ENCODE measurements around the gene PDZD2. TPM values are rescaled to one million over a fixed set of nuclear protein-coding genes. Genes with fewer than 3 reads are reported as not detected.

PDZD2 gene
- total RNA-seq, 1 donor from 2014 or later = 23.3 TPM

GRCh38 chr5:31613651-31614050 is 25.3 kb upstream of the PDZD2 start:
- H3K4me3 Mint-ChIP-seq (ENCODE audit: unreplicated experiment) = no peak overlapping the region
- no peak overlapping the region for H3K27ac Mint-ChIP-seq (ENCODE audit: unreplicated experiment)
- TF ChIP-seq, protein P1, sequence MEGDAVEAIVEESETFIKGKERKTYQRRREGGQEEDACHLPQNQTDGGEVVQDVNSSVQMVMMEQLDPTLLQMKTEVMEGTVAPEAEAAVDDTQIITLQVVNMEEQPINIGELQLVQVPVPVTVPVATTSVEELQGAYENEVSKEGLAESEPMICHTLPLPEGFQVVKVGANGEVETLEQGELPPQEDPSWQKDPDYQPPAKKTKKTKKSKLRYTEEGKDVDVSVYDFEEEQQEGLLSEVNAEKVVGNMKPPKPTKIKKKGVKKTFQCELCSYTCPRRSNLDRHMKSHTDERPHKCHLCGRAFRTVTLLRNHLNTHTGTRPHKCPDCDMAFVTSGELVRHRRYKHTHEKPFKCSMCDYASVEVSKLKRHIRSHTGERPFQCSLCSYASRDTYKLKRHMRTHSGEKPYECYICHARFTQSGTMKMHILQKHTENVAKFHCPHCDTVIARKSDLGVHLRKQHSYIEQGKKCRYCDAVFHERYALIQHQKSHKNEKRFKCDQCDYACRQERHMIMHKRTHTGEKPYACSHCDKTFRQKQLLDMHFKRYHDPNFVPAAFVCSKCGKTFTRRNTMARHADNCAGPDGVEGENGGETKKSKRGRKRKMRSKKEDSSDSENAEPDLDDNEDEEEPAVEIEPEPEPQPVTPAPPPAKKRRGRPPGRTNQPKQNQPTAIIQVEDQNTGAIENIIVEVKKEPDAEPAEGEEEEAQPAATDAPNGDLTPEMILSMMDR (IDR thresholded peaks at IDR 0.05; ENCODE audit: partially characterized antibody, unreplicated experiment) = no peak
- peaks cover 5% of the 10 kb centered on the region for H3K4me1 Mint-ChIP-seq (ENCODE audit: low read depth, unreplicated experiment)
- peaks cover 3% of the 10 kb centered on the region for H3K27me3 Mint-ChIP-seq (ENCODE audit: unreplicated experiment)
- no peaks in the 10 kb centered on the region for H3K36me3 Mint-ChIP-seq (ENCODE audit: unreplicated experiment)
- no peaks in the 10 kb centered on the region for H3K9me3 Mint-ChIP-seq (ENCODE audit: unreplicated experiment)
- no peak for DNase-seq

GRCh38 chr5:31614151-31615020 is 24.5 kb upstream of the PDZD2 start:
- DNase-seq = no peak
- Mint-ChIP-seq H3K9me3 (ENCODE audit: unreplicated experiment) (no peaks in the 10 kb centered on the region), H3K27ac (ENCODE audit: unreplicated experiment) (no peak overlapping the region), H3K27me3 (ENCODE audit: unreplicated experiment) (peaks cover 3% of the 10 kb centered on the region), H3K4me3 (ENCODE audit: unreplicated experiment) (no peak overlapping the region), H3K4me1 (ENCODE audit: low read depth, unreplicated experiment) (peaks cover 5% of the 10 kb centered on the region), H3K36me3 (ENCODE audit: unreplicated experiment) (no peaks in the 10 kb centered on the region)
- TF ChIP-seq, protein P1 (IDR thresholded peaks at IDR 0.05; ENCODE audit: partially characterized antibody, unreplicated experiment) = no peak

- H3K4me3 Mint-ChIP-seq (ENCODE audit: unreplicated experiment) = no peak overlapping the region
- peaks cover 2% of the 10 kb centered on the region for H3K27me3 Mint-ChIP-seq (ENCODE audit: unreplicated experiment)
- no peaks in the 10 kb centered on the region for H3K36me3 Mint-ChIP-seq (ENCODE audit: unreplicated experiment)
- H3K27ac Mint-ChIP-seq (ENCODE audit: unreplicated experiment) = peak overlapping the region; percentile 11
- TF ChIP-seq, protein P1 (IDR thresholded peaks at IDR 0.05; ENCODE audit: partially characterized antibody, unreplicated experiment) = no peak
- no peaks in the 10 kb centered on the region for H3K9me3 Mint-ChIP-seq (ENCODE audit: unreplicated experiment)
- DNase-seq = no peak
- peaks cover 5% of the 10 kb centered on the region for H3K4me1 Mint-ChIP-seq (ENCODE audit: low read depth, unreplicated experiment)
Measured at GRCh38 chr5:31617867-31618266, 21.1 kb upstream of the PDZD2 start.

- H3K9me3 Mint-ChIP-seq (ENCODE audit: unreplicated experiment) = no peaks in the 10 kb centered on the region
- peaks cover 4% of the 10 kb centered on the region for H3K27me3 Mint-ChIP-seq (ENCODE audit: unreplicated experiment)
- TF ChIP-seq, protein P1 (IDR thresholded peaks at IDR 0.05; ENCODE audit: partially characterized antibody, unreplicated experiment) = no peak
- no peak overlapping the region for H3K27ac Mint-ChIP-seq (ENCODE audit: unreplicated experiment)
- no peaks in the 10 kb centered on the region for H3K36me3 Mint-ChIP-seq (ENCODE audit: unreplicated experiment)
- H3K4me1 Mint-ChIP-seq (ENCODE audit: low read depth, unreplicated experiment) = peaks cover 5% of the 10 kb centered on the region
- H3K4me3 Mint-ChIP-seq (ENCODE audit: unreplicated experiment) = no peak overlapping the region
- no peak for DNase-seq
Measured at GRCh38 chr5:31620026-31620425, 18.9 kb upstream of the PDZD2 start.

DNA sequence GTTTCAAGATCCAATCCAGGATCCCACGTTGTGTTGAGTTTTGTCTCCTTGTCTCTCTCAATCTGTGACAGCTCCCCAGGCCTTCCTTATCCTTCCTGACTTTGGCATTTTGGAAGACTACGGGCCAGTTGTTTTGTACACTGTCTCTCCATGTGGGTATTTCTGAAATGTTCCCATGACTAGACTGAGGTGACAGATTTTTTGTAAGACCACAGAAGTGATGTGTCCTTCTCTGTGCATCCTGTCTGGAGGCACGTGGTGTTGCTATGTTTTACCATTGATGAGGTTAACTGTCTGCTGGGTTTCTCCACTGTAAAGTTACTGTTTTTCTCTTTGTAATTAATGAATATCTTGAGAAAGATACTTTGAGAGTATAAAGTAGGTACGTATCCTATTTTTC is 15.7 kb upstream of the PDZD2 start:
- TF ChIP-seq, protein P1 (IDR thresholded peaks at IDR 0.05; ENCODE audit: partially characterized antibody, unreplicated experiment) = no peak
- no peak for DNase-seq
- Mint-ChIP-seq H3K27ac (ENCODE audit: unreplicated experiment) (no peak overlapping the region), H3K27me3 (ENCODE audit: unreplicated experiment) (peaks cover 2% of the 10 kb centered on the region), H3K4me3 (ENCODE audit: unreplicated experiment) (no peak overlapping the region), H3K4me1 (ENCODE audit: low read depth, unreplicated experiment) (peaks cover under 1% of the 10 kb centered on the region), H3K36me3 (ENCODE audit: unreplicated experiment) (no peaks in the 10 kb centered on the region), H3K9me3 (ENCODE audit: unreplicated experiment) (no peaks in the 10 kb centered on the region)

Data from glutamatergic neuron (in vitro differentiated cells).